Hepatocyte (in vitro differentiated cells): ENCODE data around the gene CCNH. TPM values are rescaled to one million over a fixed set of nuclear protein-coding genes. Genes with fewer than 3 reads are reported as not detected.

ENCODE experiments used
- DNase-seq: peaks from one replicate; pipeline ENCODE4 v3.0.0-alpha.2; 2016; ENCODE audit warnings: low spot score
- H2AFZ ChIP-seq: fragments of 200-600 bp; sonication (generic); 2 replicates; pipeline ENCODE4 v1.6.0; 2016; ENCODE audit warnings: antibody characterized with exemption, mild to moderate bottlenecking
- H3K27ac ChIP-seq: fragments of 200-600 bp; sonication (generic); 2 replicates; pipeline ENCODE4 v1.5.1; 2016; ENCODE audit warnings: mild to moderate bottlenecking
- H3K27me3 ChIP-seq: fragments of 200-600 bp; sonication (generic); 2 replicates; pipeline ENCODE4 v1.6.1; 2016
- H3K36me3 ChIP-seq: fragments of 200-600 bp; sonication (generic); replicated peaks from 2 replicates; pipeline ENCODE4 v1.5.1; 2016; ENCODE audit warnings: low read depth; ENCODE audit not compliant: insufficient read depth
- H3K4me1 ChIP-seq: fragments of 200-600 bp; sonication (generic); 2 replicates; pipeline ENCODE4 v1.5.1; 2016; ENCODE audit warnings: mild to moderate bottlenecking, moderate library complexity; ENCODE audit not compliant: insufficient read depth
- H3K4me2 ChIP-seq: fragments of 200-600 bp; sonication (generic); 2 replicates; pipeline ENCODE4 v1.6.0; 2016
- H3K4me3 ChIP-seq: fragments of 200-600 bp; sonication (generic); 2 replicates; pipeline ENCODE4 v1.5.1; 2016; ENCODE audit warnings: mild to moderate bottlenecking
- H3K79me2 ChIP-seq: fragments of 200-600 bp; sonication (generic); 2 replicates; pipeline ENCODE4 v1.6.0; 2017; ENCODE audit warnings: mild to moderate bottlenecking
- H3K9me2 ChIP-seq: fragments of 200-600 bp; sonication (generic); replicated peaks from 2 replicates; pipeline ENCODE4 v1.6.0; 2017; ENCODE audit warnings: mild to moderate bottlenecking; ENCODE audit not compliant: insufficient read depth
- H3K9me3 ChIP-seq: fragments of 200-600 bp; sonication (generic); 2 replicates; pipeline ENCODE4 v1.5.1; 2016; ENCODE audit warnings: low read depth, mild to moderate bottlenecking
- H4K20me1 ChIP-seq: fragments of 200-600 bp; sonication (generic); 2 replicates; pipeline ENCODE4 v1.6.0; 2016; ENCODE audit warnings: mild to moderate bottlenecking; ENCODE audit not compliant: insufficient read depth, poor library complexity, severe bottlenecking
- CTCF ChIP-seq: fragments of 200-600 bp; sonication (generic); IDR thresholded peaks from 2 replicates; pipeline ENCODE4 v1.5.1; 2016; ENCODE audit warnings: antibody characterized with exemption, mild to moderate bottlenecking; ENCODE audit not compliant: poor library complexity
- EZH2 ChIP-seq: fragments of 200-600 bp; sonication (generic); IDR thresholded peaks from 2 replicates; pipeline ENCODE4 v1.6.1; 2016; ENCODE audit warnings: antibody characterized with exemption, mild to moderate bottlenecking, borderline replicate concordance
- EZH2phosphoT487 ChIP-seq: fragments of 200-600 bp; sonication (generic); IDR thresholded peaks from one replicate; pipeline ENCODE4 v1.6.1; 2018; ENCODE audit warnings: antibody characterized with exemption, mild to moderate bottlenecking, low read depth, moderate library complexity; ENCODE audit not compliant: unreplicated experiment, severe bottlenecking
- WGBS: methylation state at CpG from one replicate; pipeline ENCODE4 v1.1.6; 2016; ENCODE audit warnings: low lambda C conversion rate; ENCODE audit errors: missing lambda C conversion rate; 5-methylcytosine and 5-hydroxymethylcytosine counted together
- polyA plus RNA-seq: library from polyadenylated mRNA; unstranded; fragments of >200 nt; fragmentation: Nextera tagmentation; extraction: Ambion mirVana; gene quantifications from 2 replicates; pipeline ENCODE4 v1.2.1, GENCODE V29; 2016
- total RNA-seq: library from RNA; depleted of rRNA; stranded (reverse); fragments of >200 nt; gene quantifications from 2 replicates; pipeline ENCODE4 v1.2.3, GENCODE V29; 2014

Gene CCNH
- total and polyA plus RNA-seq, 2 experiments from 2014 or later = 42.3 to 66.5 TPM

GRCh38 chr5:87359106-87359505 is 53.6 kb downstream of the CCNH start:
- H3K9me2 ChIP-seq = no peaks in the 10 kb centered on the region
- no peak overlapping the region for H2AFZ ChIP-seq
- no peaks in the 10 kb centered on the region for H3K36me3 ChIP-seq
- no peak for DNase-seq
- no peaks in the 10 kb centered on the region for H4K20me1 ChIP-seq
- H3K9me3 ChIP-seq = no peaks in the 10 kb centered on the region
- H3K79me2 ChIP-seq = no peaks in the 10 kb centered on the region
- no peaks in the 10 kb centered on the region for H3K27me3 ChIP-seq
- WGBS = 96% methylated on average over 2 of the region's 2 CpGs
- no peak overlapping the region for H3K4me2 ChIP-seq
- H3K27ac ChIP-seq = no peak overlapping the region
- no peak overlapping the region for H3K4me3 ChIP-seq
- no peaks in the 10 kb centered on the region for H3K4me1 ChIP-seq
- no peak for TF ChIP-seq EZH2phosphoT487
- no peak for TF ChIP-seq EZH2
- TF ChIP-seq CTCF = no peak

GRCh38 chr5:87354496-87354895 is 58.2 kb downstream of the CCNH start:
- H3K9me2 ChIP-seq = no peaks in the 10 kb centered on the region
- DNase-seq = no peak

DNA sequence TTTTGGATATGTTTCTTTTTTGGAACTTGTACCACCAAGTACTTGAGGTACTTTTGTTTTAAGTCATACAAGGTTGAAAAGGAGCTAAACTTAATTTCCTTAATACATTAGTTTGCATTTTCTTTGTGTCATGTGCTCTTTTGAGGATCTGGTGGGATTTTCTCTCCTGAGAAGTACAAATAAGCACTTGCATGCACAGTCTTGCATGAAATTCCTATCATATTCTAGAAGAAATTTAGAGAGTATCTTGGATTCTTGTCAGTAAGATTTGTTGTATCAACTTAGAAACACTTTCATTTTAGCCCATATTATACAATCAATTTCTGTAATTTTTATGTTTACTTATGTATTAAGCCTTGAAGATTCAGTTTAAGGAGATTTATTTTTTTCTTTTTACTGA is 64.9 kb downstream of the CCNH start:
- H3K4me3 ChIP-seq = no peak overlapping the region
- H3K36me3 ChIP-seq = no peaks in the 10 kb centered on the region
- no peaks in the 10 kb centered on the region for H3K79me2 ChIP-seq
- DNase-seq = no peak
- H2AFZ ChIP-seq = no peak overlapping the region
- no peaks in the 10 kb centered on the region for H3K27me3 ChIP-seq
- H4K20me1 ChIP-seq = no peaks in the 10 kb centered on the region
- H3K4me2 ChIP-seq = no peak overlapping the region
- H3K4me1 ChIP-seq = no peaks in the 10 kb centered on the region
- H3K27ac ChIP-seq = no peak overlapping the region
- H3K9me3 ChIP-seq = no peaks in the 10 kb centered on the region
- no peak for TF ChIP-seq EZH2phosphoT487
- TF ChIP-seq CTCF = no peak
- TF ChIP-seq EZH2 = no peak
- no peaks in the 10 kb centered on the region for H3K9me2 ChIP-seq

More at GRCh38 chr5:87354496-87354895, 58.2 kb downstream of the CCNH start:
- peaks cover 8% of the 10 kb centered on the region for H3K36me3 ChIP-seq
- TF ChIP-seq EZH2 (no peak), EZH2phosphoT487 (no peak), CTCF (no peak)
- H3K4me2 ChIP-seq = no peak overlapping the region
- 95% methylated on average over 1 of the region's 1 CpG for WGBS
- no peak overlapping the region for H3K4me3 ChIP-seq
- no peaks in the 10 kb centered on the region for H3K9me3 ChIP-seq
- H4K20me1 ChIP-seq = no peaks in the 10 kb centered on the region
- H3K79me2 ChIP-seq = no peaks in the 10 kb centered on the region
- no peaks in the 10 kb centered on the region for H3K27me3 ChIP-seq
- H3K27ac ChIP-seq = no peak overlapping the region
- H3K4me1 ChIP-seq = no peaks in the 10 kb centered on the region
- no peak overlapping the region for H2AFZ ChIP-seq

- H2AFZ ChIP-seq = no peak overlapping the region
- no peaks in the 10 kb centered on the region for H3K9me3 ChIP-seq
- no peak for DNase-seq
- H3K27me3 ChIP-seq = no peaks in the 10 kb centered on the region
- no peak overlapping the region for H3K4me3 ChIP-seq
- no peaks in the 10 kb centered on the region for H3K36me3 ChIP-seq
- no peak overlapping the region for H3K4me2 ChIP-seq
- no peaks in the 10 kb centered on the region for H4K20me1 ChIP-seq
- H3K4me1 ChIP-seq = no peaks in the 10 kb centered on the region
- WGBS = 89% methylated on average over 1 of the region's 1 CpG
- no peaks in the 10 kb centered on the region for H3K79me2 ChIP-seq
- no peak overlapping the region for H3K27ac ChIP-seq
- H3K9me2 ChIP-seq = no peaks in the 10 kb centered on the region
- no peak for TF ChIP-seq EZH2
- TF ChIP-seq EZH2phosphoT487 = no peak
- TF ChIP-seq CTCF = no peak
Measured at GRCh38 chr5:87347272-87347671, 65.5 kb downstream of the CCNH start.
